Keratinocyte (primary cell): ENCODE data around the gene BCL2. TPM values are rescaled to one million over a fixed set of nuclear protein-coding genes. Genes with fewer than 3 reads are reported as not detected.

Experiments
- DNase-seq: peaks from one replicate; pipeline ENCODE4 v3.0.0-alpha.2; 2011; ENCODE audit warnings: low read depth, missing footprints, low spot score
- FAIRE-seq: peaks from 2 replicates; lab custom pipeline; 2011; peaks lifted over from hg19 to GRCh38; lab: Jason Lieb, UNC
- H2AFZ ChIP-seq: 2 replicates; pipeline ENCODE4 v1.6.0; 2012; ENCODE audit warnings: low read length, control low read depth, inconsistent platforms; ENCODE audit not compliant: control insufficient read depth
- H3K27ac ChIP-seq: 2 replicates; pipeline ENCODE4 v1.5.1; 2011; ENCODE audit warnings: low read length; ENCODE audit not compliant: control insufficient read depth, insufficient read depth
- H3K27me3 ChIP-seq: 3 replicates; pipeline ENCODE4 v1.6.0; 2011; ENCODE audit warnings: low read length; ENCODE audit not compliant: control insufficient read depth, insufficient read depth; ENCODE audit errors: extremely low read depth
- H3K36me3 ChIP-seq, 2 experiments: 2 replicates in 1 of 2; 3 replicates in 1 of 2; pipeline ENCODE4 v1.5.1; 2011; ENCODE audit warnings: low read length in 2 of 2, mild to moderate bottlenecking in 1 of 2; ENCODE audit not compliant: control insufficient read depth in 2 of 2, insufficient read depth in 2 of 2; ENCODE audit errors: extremely low read depth in 1 of 2
- H3K4me1 ChIP-seq: 3 replicates; pipeline ENCODE4 v1.5.1; 2011; ENCODE audit warnings: low read length; ENCODE audit not compliant: control insufficient read depth, insufficient read depth; ENCODE audit errors: extremely low read depth
- H3K4me2 ChIP-seq: 3 replicates; pipeline ENCODE4 v1.6.0; 2011; ENCODE audit warnings: low read depth, low read length; ENCODE audit not compliant: control insufficient read depth, insufficient read depth; ENCODE audit errors: extremely low read depth
- H3K4me3 ChIP-seq, 3 experiments: fragments of 200-600 bp in 1 of 3; sonication (generic) in 1 of 3; 2 replicates in 2 of 3; 3 replicates in 1 of 3; pipeline ENCODE4 v1.5.1; 2011 to 2016; ENCODE audit warnings: low read length in 3 of 3, mild to moderate bottlenecking in 3 of 3, control low read depth in 2 of 3, inconsistent platforms in 1 of 3, low read depth in 1 of 3, mixed read lengths in 1 of 3, mixed run types in 1 of 3, moderate library complexity in 1 of 3; ENCODE audit not compliant: control insufficient read depth in 2 of 3, insufficient read depth in 2 of 3; ENCODE audit errors: extremely low read depth in 1 of 3
- H3K79me2 ChIP-seq: 2 replicates; pipeline ENCODE4 v1.6.0; 2012; ENCODE audit warnings: low read length; ENCODE audit not compliant: control insufficient read depth, insufficient read depth
- H3K9ac ChIP-seq: 3 replicates; pipeline ENCODE4 v1.6.0; 2011; ENCODE audit warnings: low read length; ENCODE audit not compliant: control insufficient read depth, insufficient read depth; ENCODE audit errors: extremely low read depth
- H3K9me1 ChIP-seq: 3 replicates; pipeline ENCODE4 v1.6.0; 2011; ENCODE audit warnings: low read length; ENCODE audit not compliant: control insufficient read depth, insufficient read depth; ENCODE audit errors: extremely low read depth
- H3K9me3 ChIP-seq: 2 replicates; pipeline ENCODE4 v1.5.1; 2012; ENCODE audit warnings: low read depth, low read length; ENCODE audit not compliant: control insufficient read depth
- H4K20me1 ChIP-seq: 3 replicates; pipeline ENCODE4 v1.6.0; 2011; ENCODE audit warnings: low read length; ENCODE audit not compliant: control insufficient read depth, insufficient read depth; ENCODE audit errors: extremely low read depth
- CTCF ChIP-seq, 3 experiments: IDR thresholded peaks in 1 of 3; conservative IDR thresholded peaks in 1 of 3; optimal IDR thresholded peaks in 1 of 3; 2 replicates in 2 of 3; 3 replicates in 1 of 3; pipeline versions ENCODE3 to v1.5.1; 2011; ENCODE audit warnings: low read length in 3 of 3, mild to moderate bottlenecking in 3 of 3, moderate library complexity in 2 of 3, control low read depth in 1 of 3, inconsistent platforms in 1 of 3; ENCODE audit not compliant: insufficient read depth in 2 of 3; ENCODE audit errors: extremely low read depth in 1 of 3
- EZH2 ChIP-seq: IDR thresholded peaks from one replicate; pipeline ENCODE4 v1.6.1; 2012; ENCODE audit warnings: inconsistent platforms, mild to moderate bottlenecking, low read length, moderate library complexity
- dilution Hi-C: fragments of 300-500 bp; cut with MboI; formaldehyde crosslinking; loops from one replicate; pipeline ENCODE4 v1.7.0; 2020; ENCODE audit warnings: low sequenced_read_pairs; ENCODE audit not compliant: extremely low pct_ligation_motif_present
- polyA plus RNA-seq, 5 experiments: library from polyadenylated mRNA; depleted of rRNA in 3 of 5; stranded (reverse) in 3 of 5; stranded (forward) in 1 of 5; unstranded in 1 of 5; fragments of >200 nt; gene quantifications; 1 replicate in 1 of 5; 2 replicates in 3 of 5; 3 replicates in 1 of 5; pipeline versions ENCODE4 v1.2.1 to v1.2.3, GENCODE V29; 2011 to 2012; ENCODE audit warnings: missing spikeins in 2 of 5, low read depth in 1 of 5, low replicate concordance in 1 of 5

Gene BCL2
- polyA plus RNA-seq, 1 donor (not counting 4 experiments of a cell fraction or from before 2014, with no cell fraction given) = 0.30 TPM

GRCh38 chr18:63282793-63283192 is 36.8 kb downstream of the BCL2 start:
- DNase-seq = no peak
- Histone ChIP-seq H3K4me2 (no peak overlapping the region), H3K9me3 (no peaks in the 10 kb centered on the region), H3K9ac (no peak overlapping the region), H3K9me1 (no peaks in the 10 kb centered on the region), H3K36me3 (no peaks in the 10 kb centered on the region), H4K20me1 (no peaks in the 10 kb centered on the region), H2AFZ (no peak overlapping the region), H3K4me3 (no peak overlapping the region), H3K4me1 (no peaks in the 10 kb centered on the region), H3K27ac (no peak overlapping the region), H3K79me2 (no peaks in the 10 kb centered on the region), H3K27me3 (no peaks in the 10 kb centered on the region)
- dilution Hi-C loops = no loop called here
- TF ChIP-seq CTCF (optimal IDR thresholded peaks at IDR 0.05 in 1 of 3, IDR thresholded peaks at IDR 0.05 in 1 of 3, conservative IDR thresholded peaks at IDR 0.05 in 1 of 3; ENCODE audit: extremely low read depth in 1 of 3, insufficient read depth in 2 of 3, low read length in 3 of 3) = no peak
- no peak for TF ChIP-seq EZH2
- no peak for FAIRE-seq

DNA sequence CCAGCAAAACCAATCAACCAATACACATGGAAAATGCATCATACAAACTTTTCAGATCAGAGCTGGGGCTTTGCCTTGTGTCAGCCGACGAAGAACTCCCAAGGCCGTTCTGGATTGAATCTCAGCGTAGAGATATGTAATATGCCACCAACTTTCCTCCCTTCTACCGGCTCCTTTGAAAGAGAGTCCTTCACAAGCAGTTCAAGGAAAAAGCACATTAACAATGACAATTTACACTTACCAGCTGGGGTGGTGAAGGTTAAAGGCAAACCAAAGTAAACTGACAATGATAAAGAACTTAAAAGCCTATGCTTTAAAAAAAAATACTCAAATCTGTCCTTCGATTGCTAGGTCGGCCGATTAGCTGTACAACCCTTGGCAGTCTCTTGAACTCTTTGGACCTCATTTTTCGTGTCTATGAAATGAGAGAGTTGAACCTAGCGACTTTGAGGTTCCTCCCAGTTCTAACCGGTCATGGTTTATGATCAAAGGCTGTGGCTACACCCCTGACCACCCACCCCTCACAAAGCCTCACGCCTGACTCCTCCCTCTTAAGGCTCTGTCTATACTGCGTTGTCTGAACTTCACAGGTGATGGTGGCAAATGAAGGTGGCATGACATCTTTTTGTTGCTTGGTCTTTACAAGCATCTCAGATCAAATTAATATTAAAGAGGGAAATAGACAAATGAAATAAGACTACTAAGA is 46.2 kb downstream of the BCL2 start:
- H3K9ac ChIP-seq = no peak overlapping the region
- H3K27me3 ChIP-seq = no peaks in the 10 kb centered on the region
- no peaks in the 10 kb centered on the region for H3K9me1 ChIP-seq
- H3K9me3 ChIP-seq = no peaks in the 10 kb centered on the region
- no peaks in the 10 kb centered on the region for H3K4me1 ChIP-seq
- no peak overlapping the region for H3K27ac ChIP-seq
- H3K4me3 ChIP-seq = no peak overlapping the region
- dilution Hi-C loops = no loop called here
- no peak for DNase-seq
- FAIRE-seq = peak; percentile 17
- H3K79me2 ChIP-seq = no peaks in the 10 kb centered on the region
- H3K4me2 ChIP-seq = no peak overlapping the region
- H3K36me3 ChIP-seq = no peaks in the 10 kb centered on the region
- no peak overlapping the region for H2AFZ ChIP-seq
- TF ChIP-seq EZH2 = no peak
- no peak for TF ChIP-seq CTCF (optimal IDR thresholded peaks at IDR 0.05 in 1 of 3, IDR thresholded peaks at IDR 0.05 in 1 of 3, conservative IDR thresholded peaks at IDR 0.05 in 1 of 3; ENCODE audit: extremely low read depth in 1 of 3, insufficient read depth in 2 of 3, low read length in 3 of 3)
- no peaks in the 10 kb centered on the region for H4K20me1 ChIP-seq
